Tibial artery (tissue), 4 donors: ENCODE results near the gene ST3GAL4.

Experiments
- DNase-seq, 2 donors: peaks; one replicate each; pipeline ENCODE4 v3.0.0-alpha.2; 2019
- H3K27ac ChIP-seq, 2 donors: fragments of 200-600 bp; sonication (generic) in 1 of 2; 1 replicate in 1 of 2; 2 replicates in 1 of 2; pipeline ENCODE4 v1.5.1; 2018 to 2019; ENCODE audit warnings: mild to moderate bottlenecking in 1 of 2
- H3K27me3 ChIP-seq, 2 donors: fragments of 200-600 bp; sonication (generic) in 1 of 2; one replicate each; pipeline versions ENCODE4 v1.5.1 to v1.6.0; 2016 to 2019
- H3K36me3 ChIP-seq, 3 donors: fragments of 200-600 bp; sonication (generic) in 2 of 3; one replicate each; pipeline ENCODE4 v1.5.1; 2016 to 2019; ENCODE audit warnings: mild to moderate bottlenecking in 2 of 3
- H3K4me1 ChIP-seq, 4 donors: fragments of 200-600 bp; sonication (generic) in 2 of 4; 1 replicate in 3 of 4; 2 replicates in 1 of 4; pipeline ENCODE4 v1.5.1; 2016 to 2019
- H3K4me3 ChIP-seq, 2 donors: fragments of 200-600 bp; sonication (generic) in 1 of 2; 1 replicate in 1 of 2; 2 replicates in 1 of 2; pipeline ENCODE4 v1.5.1; 2018 to 2019; ENCODE audit warnings: mild to moderate bottlenecking in 2 of 2
- H3K9me3 ChIP-seq, 3 donors: fragments of 200-600 bp; sonication (generic) in 1 of 3; one replicate each; pipeline ENCODE4 v1.5.1; 2016 to 2019
- intact Hi-C: fragments of 100-400 bp; cut with DNase I; formaldehyde crosslinking; loops from one replicate; pipeline ENCODE4 v1.15.0; 2023; ENCODE audit warnings: low total_unique reads
- TF ChIP-seq, protein P1 (sequence below), 2 experiments: fragments of 200-600 bp in 1 of 2; fragments of 450-650 bp in 1 of 2; IDR thresholded peaks; one replicate each; pipeline ENCODE4 v1.5.1; 2017 to 2019; ENCODE audit warnings: antibody characterized with exemption in 2 of 2, mild to moderate bottlenecking in 1 of 2, moderate library complexity in 1 of 2

Gene ST3GAL4

DNA sequence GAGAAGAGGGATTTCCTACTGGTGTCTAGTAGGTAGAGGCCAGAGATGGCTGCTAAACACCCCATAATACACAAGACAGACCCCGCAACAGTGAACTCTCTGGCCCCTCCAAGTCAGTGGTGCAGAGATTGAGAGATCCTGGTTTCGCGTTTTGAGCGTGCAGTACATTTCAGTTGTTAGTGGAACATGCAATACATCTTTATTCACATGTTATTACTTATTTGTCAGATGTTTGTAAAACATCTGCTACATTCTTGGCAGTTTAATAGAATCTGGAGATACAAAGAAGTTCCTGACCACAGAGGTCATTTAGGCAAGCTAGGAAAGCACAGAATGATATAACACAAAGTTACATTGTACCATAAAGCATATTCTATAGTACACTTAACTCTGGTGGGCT is 41.5 kb downstream of the ST3GAL4 start:
- Histone ChIP-seq H3K36me3 (no peaks in the 10 kb centered on the region), H3K27me3 (no peaks in the 10 kb centered on the region), H3K9me3 (no peaks in the 10 kb centered on the region), H3K4me1 (peaks cover 0 to 14% (median 2%) of the 10 kb centered on the region in 4 donors), H3K4me3 (no peak overlapping the region), H3K27ac (no peak overlapping the region)
- intact Hi-C loops: no loop called here
- DNase-seq: peak in 1 of 2 donors; percentile 17
- TF ChIP-seq, protein P1, sequence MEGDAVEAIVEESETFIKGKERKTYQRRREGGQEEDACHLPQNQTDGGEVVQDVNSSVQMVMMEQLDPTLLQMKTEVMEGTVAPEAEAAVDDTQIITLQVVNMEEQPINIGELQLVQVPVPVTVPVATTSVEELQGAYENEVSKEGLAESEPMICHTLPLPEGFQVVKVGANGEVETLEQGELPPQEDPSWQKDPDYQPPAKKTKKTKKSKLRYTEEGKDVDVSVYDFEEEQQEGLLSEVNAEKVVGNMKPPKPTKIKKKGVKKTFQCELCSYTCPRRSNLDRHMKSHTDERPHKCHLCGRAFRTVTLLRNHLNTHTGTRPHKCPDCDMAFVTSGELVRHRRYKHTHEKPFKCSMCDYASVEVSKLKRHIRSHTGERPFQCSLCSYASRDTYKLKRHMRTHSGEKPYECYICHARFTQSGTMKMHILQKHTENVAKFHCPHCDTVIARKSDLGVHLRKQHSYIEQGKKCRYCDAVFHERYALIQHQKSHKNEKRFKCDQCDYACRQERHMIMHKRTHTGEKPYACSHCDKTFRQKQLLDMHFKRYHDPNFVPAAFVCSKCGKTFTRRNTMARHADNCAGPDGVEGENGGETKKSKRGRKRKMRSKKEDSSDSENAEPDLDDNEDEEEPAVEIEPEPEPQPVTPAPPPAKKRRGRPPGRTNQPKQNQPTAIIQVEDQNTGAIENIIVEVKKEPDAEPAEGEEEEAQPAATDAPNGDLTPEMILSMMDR (IDR thresholded peaks at IDR 0.05): no peak

DNA sequence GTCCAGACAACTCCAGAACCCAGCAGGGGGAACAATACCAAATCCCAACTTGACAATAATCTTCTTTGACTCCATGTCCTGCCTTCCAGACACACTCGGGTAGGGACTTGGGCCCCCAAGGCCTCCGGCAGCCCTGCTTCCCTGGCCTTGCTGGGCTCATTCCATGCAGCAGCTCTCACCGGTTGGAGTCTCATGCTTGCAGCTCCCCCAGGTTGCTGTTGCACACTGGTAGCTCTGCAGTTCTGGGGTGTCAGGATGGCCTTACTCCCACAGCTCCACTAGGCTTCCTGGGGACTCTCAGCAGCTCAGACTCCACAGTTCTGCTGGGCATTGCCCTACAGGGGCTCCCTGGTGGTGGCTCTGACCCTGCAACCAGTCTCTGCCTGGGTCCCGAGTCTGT is 42.8 kb downstream of the ST3GAL4 start:
- Histone ChIP-seq H3K9me3 (no peaks in the 10 kb centered on the region), H3K4me3 (no peak overlapping the region), H3K36me3 (no peaks in the 10 kb centered on the region), H3K27ac (no peak overlapping the region), H3K4me1 (peaks cover 0 to 7% (median 0%) of the 10 kb centered on the region in 4 donors), H3K27me3 (no peaks in the 10 kb centered on the region)
- TF ChIP-seq, protein P1 (IDR thresholded peaks at IDR 0.05): no peak
- DNase-seq: no peak
- intact Hi-C loops: no loop called here

DNA sequence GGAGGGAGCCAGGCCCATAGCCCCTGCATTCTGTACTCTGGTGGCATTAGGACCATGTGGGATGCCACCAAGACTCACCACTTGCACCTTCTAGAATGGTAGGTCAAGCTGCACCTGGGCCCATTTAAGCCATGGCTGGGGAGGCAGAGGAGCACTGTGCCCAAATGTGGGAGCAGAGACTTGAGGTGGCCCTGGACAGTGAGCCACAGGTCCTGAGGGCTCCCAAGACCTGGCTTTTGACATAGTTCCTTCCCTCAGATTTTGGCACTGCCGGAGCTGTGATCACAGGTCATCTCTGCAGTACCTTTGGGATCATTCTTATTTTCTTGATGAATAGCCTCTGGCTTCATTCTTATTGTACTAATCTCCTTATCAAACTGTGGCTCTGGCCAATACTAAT is 43.2 kb downstream of the ST3GAL4 start:
- Histone ChIP-seq H3K27ac (no peak overlapping the region), H3K4me3 (no peak overlapping the region)

DNA sequence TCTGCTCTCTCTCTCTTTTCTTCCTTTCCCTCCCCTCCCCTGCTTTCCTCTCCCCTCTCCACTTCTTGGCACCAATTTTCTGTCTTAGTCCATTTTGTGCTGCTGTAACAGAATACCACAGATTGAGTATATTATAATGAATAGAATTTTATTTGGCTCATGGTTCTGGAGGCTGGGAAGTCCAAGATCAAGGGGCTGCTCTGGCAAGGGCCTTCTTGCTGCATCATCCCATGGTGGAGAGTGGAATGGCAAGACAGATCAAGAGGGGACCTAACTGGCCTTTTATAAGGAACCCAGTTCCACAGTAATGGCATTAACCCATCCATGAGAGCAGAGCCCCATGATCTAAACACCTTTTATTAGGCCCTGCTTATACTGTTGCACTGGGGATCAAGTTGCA is 44.5 kb downstream of the ST3GAL4 start:
- H3K9me3 ChIP-seq: no peaks in the 10 kb centered on the region
- no peak overlapping the region for H3K4me3 ChIP-seq
- no peak for DNase-seq
- peaks cover 0 to 5% (median 0%) of the 10 kb centered on the region in 4 donors for H3K4me1 ChIP-seq
- no peak overlapping the region for H3K27ac ChIP-seq
- H3K36me3 ChIP-seq: no peaks in the 10 kb centered on the region
- TF ChIP-seq, protein P1 (IDR thresholded peaks at IDR 0.05): no peak
- H3K27me3 ChIP-seq: no peaks in the 10 kb centered on the region
- intact Hi-C loops: no loop called here

More for the DNA sequence above, 43.2 kb downstream of the ST3GAL4 start:
- intact Hi-C loops: no loop called here
- Histone ChIP-seq H3K9me3 (no peaks in the 10 kb centered on the region), H3K36me3 (no peaks in the 10 kb centered on the region), H3K4me1 (peaks cover 0 to 7% (median 0%) of the 10 kb centered on the region in 4 donors), H3K27me3 (no peaks in the 10 kb centered on the region)
- no peak for DNase-seq
- TF ChIP-seq, protein P1 (IDR thresholded peaks at IDR 0.05): no peak

DNA sequence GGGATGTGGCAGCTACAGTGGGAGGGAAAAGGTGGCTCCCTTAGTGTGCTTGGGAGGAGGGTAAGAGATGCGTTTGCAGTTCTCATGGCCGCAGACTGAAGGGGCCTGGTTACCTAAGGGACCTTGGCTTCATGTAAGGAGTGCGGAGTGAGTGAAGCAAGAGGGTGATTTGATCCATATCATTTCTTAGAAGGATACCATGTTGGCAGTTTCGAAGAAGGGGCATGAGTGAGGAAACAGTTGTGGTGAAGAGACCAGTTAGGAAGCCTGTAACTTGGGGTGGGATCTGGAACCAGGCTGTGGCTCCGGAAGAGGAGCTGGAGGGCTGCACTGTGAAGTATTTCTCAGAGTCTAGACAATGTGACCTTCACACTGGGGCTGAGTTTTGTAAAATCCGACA is 45.0 kb downstream of the ST3GAL4 start:
- Histone ChIP-seq H3K4me3 (no peak overlapping the region), H3K9me3 (no peaks in the 10 kb centered on the region), H3K27ac (no peak overlapping the region), H3K27me3 (no peaks in the 10 kb centered on the region), H3K4me1 (peaks cover 0 to 9% (median 0%) of the 10 kb centered on the region in 4 donors), H3K36me3 (no peaks in the 10 kb centered on the region)
- intact Hi-C loops: no loop called here
- no peak for DNase-seq
- TF ChIP-seq, protein P1 (IDR thresholded peaks at IDR 0.05): no peak

DNA sequence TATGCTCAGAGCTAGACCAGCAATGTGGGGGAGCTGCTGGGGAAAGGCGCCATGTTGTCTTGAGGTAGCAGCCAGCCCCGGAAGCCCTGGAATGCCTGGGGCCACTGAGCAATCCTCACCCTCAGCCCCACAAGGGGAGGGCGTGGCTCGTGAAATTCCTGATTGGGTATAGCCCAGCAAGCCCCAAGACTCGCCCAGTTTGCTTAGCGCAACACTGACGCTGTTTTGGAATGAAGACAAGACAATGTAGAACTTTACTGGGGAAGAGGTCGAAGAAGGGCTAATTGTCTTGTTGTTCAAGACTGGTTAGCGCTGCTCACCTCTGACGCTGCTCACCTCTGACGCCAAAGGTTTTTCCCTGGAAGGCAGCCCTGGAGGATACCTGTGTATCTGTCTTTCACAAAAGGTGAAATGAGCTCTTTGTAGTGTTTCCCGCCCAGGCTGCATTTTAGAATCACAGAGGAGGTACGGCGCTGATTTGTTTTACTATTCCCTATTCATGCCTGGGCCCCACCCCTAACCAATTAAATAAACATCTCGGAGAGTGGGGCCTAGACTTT is 47.6 kb downstream of the ST3GAL4 start:
- Histone ChIP-seq H3K4me1 (peaks cover 0 to 9% (median 0%) of the 10 kb centered on the region in 4 donors), H3K9me3 (no peaks in the 10 kb centered on the region), H3K4me3 (no peak overlapping the region), H3K36me3 (peaks cover 13 to 18% (median 14%) of the 10 kb centered on the region in 3 donors), H3K27ac (no peak overlapping the region), H3K27me3 (no peaks in the 10 kb centered on the region)
- TF ChIP-seq, protein P1 (IDR thresholded peaks at IDR 0.05): no peak
- no peak for DNase-seq
- intact Hi-C loops: no loop called here
